Anterior cingulate cortex (tissue), 58 donors: ENCODE results near the gene PIF1.
A peak's percentile ranks its signal among the peaks of the same experiment; 100 is the strongest.

Experiments used
- DNase-seq, 58 donors: peaks; one replicate each; lab custom pipeline; 2025; lab: John Stamatoyannopoulos, UW

Gene PIF1

DNA sequence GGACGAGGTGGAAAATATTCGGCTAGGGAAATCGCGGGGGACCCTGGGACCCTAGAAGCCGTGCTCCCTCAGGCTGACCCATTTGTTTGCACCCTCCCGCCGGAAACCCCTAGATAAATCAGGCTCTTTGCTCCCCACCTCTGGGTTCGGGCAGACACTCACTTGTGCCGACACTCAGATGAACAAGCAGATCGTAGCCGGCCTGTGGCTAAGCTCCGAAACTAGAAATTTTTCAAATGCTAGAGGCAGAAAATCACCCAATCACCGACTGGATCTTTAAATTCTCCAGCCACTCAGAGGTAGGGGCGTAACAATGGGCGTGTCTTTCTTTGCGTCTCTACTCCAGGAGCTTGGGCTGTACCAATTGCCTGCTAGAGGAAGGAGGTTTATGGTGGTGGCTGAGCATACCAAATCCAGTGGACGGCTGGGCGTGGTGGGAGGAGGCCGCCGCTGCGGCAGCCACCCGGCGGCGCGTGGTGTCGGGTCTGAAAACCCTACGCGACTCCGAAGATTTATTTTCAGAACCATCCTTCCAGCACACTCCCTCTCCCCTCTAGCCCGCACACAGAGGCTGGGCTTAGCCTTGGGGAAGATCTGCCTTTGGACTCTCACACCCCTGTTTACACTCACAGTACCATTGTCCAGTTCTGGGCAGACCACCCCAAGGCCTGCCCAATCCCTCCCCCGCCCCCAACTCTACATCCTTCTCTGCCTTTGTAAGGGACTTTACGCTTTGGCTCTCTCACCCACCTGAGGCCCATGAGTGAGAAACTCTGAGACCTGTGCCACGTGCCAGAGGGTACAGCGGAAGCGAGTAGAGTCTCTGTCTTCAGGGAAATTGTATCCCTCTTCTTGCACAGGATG, at the start of gene PIF1:
TSS of gene PIF1 (minus strand) at position 217 of the 864 bp plus-strand sequence. CDS start 1,312 bp downstream, outside the sequence.
- peak; percentile 27 to 95 (median 82) for DNase-seq

GRCh38 chr15:64870353-64870752, 44.9 kb upstream of the PIF1 start:
- DNase-seq: no peak

- no peak for DNase-seq
Measured at GRCh38 chr15:64869501-64869900, 44.1 kb upstream of the PIF1 start.

GRCh38 chr15:64865998-64866520, 40.6 kb upstream of the PIF1 start:
- peak in 19 of 58 donors; percentile 17 to 57 (median 36) for DNase-seq

DNA sequence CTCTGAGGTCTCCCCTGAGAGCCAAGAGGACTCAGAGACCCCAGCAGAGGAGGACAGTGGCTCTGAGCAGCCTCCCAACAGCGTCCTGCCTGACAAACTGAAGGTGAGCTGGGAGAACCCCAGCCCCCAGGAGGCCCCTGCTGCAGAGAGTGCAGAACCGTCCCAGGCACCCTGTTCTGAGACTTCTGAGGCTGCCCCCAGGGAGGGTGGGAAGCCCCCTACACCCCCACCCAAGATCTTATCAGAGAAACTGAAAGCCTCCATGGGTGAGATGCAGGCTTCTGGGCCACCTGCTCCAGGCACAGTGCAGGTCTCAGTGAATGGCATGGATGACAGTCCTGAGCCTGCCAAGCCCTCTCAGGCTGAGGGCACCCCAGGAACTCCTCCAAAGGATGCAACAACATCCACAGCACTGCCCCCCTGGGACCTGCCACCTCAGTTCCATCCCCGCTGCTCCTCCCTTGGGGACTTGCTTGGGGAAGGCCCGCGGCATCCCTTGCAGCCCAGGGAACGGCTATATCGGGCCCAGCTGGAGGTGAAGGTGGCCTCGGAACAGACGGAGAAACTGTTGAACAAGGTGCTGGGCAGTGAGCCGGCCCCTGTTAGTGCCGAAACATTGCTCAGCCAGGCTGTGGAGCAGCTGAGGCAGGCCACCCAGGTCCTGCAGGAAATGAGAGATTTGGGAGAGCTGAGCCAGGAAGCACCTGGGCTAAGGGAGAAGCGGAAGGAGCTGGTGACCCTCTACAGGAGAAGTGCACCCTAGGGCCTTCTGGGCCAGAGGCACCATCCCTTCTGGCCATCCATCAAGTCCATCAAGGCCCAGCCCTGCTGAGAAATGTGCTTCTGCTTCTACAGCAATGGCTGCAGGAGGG, 39.9 kb upstream of the PIF1 start:
- DNase-seq: no peak

DNA sequence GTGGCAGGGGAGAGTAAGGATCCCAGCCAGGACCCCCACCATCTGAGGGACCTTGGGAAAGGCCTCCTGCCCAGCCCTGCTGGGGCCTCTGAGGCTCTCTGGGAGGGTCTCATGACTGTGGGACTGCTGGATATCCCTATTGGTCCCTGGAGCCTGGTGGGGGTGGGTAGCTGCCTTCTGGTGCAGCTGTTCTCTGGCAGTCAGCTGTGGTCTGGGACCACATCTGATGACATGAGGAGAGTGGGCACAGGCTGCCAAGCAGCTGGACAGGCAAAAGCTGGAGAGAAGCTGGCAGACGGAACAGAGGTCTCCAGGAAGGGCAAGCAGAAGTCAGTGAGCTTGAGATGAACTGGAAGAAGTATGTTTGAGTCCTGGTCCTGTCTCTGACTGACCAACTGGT, 38.6 kb upstream of the PIF1 start:
- DNase-seq: peak in 1 of 58 donors; percentile 26

GRCh38 chr15:64862408-64862807, 37.0 kb upstream of the PIF1 start:
- no peak for DNase-seq

DNA sequence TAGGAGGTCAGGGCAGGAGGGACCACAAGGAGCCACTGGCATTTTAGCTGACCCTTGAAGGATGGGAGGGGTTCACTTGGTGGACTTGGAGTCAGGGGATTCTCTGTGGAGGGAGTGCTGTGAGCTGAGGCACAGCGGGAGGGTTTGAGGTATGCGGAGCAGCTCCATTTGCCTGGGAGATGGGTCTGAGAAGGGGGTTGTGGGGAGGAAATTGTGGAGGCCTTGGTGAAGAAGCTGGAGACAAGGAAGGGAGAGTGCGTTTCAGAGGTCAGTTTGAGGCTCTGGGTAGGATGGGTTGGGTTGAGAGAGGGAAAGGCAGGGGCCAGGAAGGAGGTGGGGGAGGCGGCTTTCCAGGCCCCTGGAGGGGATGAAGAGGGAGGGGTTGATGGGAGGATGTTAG, 36.5 kb upstream of the PIF1 start:
- no peak for DNase-seq

GRCh38 chr15:64861331-64861730, 35.9 kb upstream of the PIF1 start:
- no peak for DNase-seq

DNA sequence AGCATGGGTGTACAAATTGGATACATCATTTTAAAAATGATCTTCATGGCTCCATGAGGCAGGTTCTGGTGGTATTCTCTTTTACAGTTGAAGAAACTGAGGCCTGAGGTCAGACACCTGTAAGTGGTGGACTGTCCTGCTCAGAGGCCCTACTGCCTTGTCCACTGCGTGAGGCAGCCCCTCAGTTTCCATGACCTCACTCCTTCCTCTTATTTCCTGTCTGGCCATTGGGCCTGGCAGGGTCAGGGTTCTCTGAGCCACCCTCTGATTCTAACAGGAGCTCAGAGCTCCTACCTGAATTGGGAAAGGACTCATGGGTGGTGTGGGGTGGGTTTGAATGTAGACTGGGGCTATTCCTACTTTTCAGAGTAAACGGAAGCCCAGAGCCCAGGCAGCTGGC, 33.8 kb upstream of the PIF1 start:
- DNase-seq: no peak

- peak in 26 of 58 donors; percentile 12 to 75 (median 40) for DNase-seq
Measured at GRCh38 chr15:64858021-64858575, 32.7 kb upstream of the PIF1 start.

- DNase-seq: no peak
Measured at GRCh38 chr15:64857421-64857820, 32.0 kb upstream of the PIF1 start.

DNA sequence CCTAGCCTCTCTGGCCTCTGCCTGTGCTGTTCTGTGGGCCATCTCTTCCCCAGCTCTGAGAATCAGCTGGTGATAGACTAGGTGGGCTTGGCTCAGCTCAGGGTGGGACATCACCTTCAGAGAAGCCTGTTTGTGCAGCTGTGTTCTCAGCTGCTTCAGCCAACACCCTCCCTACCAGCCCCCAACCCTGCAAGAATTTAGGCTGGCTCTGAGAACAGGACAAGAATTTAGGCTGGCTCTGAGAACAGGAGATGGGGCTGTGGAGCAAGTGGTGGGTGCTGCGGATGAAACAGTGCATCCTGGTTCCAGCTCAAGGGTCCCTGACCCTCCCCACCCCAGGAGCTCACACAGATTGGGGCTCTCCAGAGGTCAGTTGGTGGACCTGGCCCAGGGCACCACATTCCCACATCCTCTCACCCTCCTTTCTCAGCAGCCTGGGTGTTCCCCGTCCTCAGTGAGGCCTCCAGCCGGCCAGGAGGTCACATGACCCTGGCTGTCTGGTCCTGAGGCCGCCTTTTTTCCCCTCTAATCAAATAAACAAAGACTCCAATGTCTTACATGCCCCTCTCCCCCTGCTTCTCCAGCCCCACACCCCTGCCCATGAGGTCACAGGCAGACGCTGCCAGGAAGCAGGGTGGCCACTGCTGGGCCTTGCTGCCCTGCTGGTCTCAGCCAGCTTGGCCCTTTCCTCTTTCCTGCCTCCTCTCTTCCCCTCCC, 31.1 kb upstream of the PIF1 start:
- DNase-seq: peak in 57 of 58 donors; percentile 22 to 96 (median 88)

DNA sequence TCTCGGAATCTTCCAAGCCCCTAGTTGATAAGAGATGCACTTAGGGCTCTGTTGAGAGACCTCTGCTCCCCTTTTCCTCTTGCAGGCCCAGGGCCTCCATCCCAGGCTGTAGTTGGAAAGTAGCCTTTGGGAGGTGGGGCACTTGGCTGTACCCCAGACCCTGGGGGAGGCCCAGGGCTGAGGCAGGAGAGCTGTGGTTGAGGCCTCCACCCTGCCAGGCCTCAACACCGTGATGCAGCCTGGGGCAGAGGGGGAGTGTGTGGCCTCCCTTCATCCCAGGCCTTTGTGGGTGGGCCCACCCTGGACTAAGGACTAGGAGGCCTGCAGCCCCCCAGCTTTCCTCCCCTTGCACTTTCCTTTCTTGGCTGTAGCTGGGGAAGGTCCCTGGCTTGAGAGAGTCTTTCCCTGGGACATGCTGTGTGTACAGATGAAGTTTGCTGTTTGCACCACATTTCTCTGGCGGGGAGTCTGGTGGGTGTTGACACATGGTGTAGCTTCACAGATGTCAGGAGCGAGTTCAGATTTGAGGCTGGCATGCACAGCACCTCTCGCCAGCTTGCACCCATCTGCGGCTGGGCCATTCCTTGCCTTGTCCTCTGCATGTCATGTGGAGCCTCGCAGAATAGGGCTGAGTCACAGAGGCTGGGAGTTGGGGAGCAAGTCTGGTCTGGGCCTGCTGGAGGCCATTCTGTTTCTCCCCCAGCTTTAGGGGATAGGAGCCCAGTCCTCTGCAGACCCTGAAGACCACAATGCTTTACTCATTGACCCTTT, 29.9 kb upstream of the PIF1 start:
- peak in 12 of 58 donors; percentile 16 to 41 (median 25) for DNase-seq

DNA sequence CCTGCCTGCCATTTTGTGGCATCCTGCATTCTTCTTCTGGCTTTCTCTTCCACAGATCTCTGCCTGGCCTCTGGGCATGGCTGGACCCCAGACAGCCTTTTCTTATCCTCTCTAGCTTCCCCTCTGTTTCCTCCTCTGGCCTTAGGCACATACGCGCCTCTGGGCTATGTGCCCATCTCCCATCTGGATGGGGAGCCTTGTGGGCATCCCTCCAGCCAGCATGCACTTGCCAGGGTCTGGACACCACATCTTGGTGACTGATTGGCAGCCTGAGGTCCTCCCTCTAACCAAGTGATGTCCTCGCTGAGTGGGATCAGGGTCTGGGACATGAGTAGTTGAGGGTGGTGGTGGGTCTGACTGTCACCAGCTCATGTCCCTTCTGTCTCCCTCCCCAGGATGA, 29.1 kb upstream of the PIF1 start:
- DNase-seq: peak in 2 of 58 donors; percentile 10 to 11

- DNase-seq: peak in 4 of 58 donors; percentile 12 to 61 (median 36)
Measured at GRCh38 chr15:64854041-64854440, 28.6 kb upstream of the PIF1 start.

DNA sequence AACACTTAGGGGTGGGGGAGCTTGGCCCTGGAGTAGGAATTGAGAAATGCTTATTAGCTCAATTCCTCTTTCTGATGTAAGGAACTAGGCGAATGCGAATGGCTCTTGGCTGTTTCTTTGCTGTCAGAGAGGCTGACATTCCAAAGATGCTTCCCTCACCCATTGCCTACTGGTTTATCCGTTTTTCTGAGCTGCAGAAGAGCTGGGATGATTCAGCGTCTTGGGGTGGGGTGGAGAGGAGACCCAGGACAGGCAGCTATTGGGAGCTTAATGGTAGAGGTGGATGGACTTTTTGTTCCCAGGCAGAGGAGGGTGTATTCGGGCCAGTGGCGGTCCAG, 26.0 kb upstream of the PIF1 start:
- DNase-seq: no peak

- no peak for DNase-seq
Measured at GRCh38 chr15:64850778-64851502, 25.5 kb upstream of the PIF1 start.
